ENCODE results near the gene C1S.
"Not testable (repeated sequence)": the region's sequence is repeated elsewhere in the genome, so short reads cannot be mapped to it uniquely, and the experiment has no call there.

GRCh38 chr12:7049445-7049951 is 11.0 kb upstream of the C1S start:
- not testable (repeated sequence) for TF ChIP-seq CTCF (IDR thresholded peaks at IDR 0.05); ZFX (IDR thresholded peaks at IDR 0.05; ENCODE audit: borderline replicate concordance)

All from 22Rv1 (cell line).